NCI-H446 (cell line): ENCODE measurements around the gene CACNA2D3.
A peak's percentile ranks its signal among the peaks of the same experiment; 100 is the strongest.

Experiments
- DNase-seq, 2 experiments: peaks; one replicate each; lab custom pipeline; 2025; lab: John Stamatoyannopoulos, UW

Gene CACNA2D3

DNA sequence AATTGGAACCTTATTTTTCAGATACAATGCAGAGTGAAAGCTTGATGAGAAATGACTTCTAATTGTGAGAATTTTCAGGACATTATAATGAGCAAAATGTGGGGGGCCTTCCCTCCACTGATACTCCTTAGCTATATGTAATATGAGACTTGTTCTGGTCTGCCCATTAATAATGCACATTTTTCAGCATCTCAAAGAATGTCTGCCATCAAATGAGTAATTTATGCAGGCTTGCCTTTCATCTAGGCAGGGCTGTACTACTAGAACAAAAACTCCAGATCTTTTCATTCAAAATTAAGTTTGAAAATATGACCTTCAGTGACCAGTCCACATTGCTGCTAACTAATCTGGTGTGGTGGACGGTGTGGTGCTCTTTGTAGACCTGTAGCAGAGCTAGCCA is 678.1 kb downstream of the CACNA2D3 start:
- DNase-seq = no peak

DNA sequence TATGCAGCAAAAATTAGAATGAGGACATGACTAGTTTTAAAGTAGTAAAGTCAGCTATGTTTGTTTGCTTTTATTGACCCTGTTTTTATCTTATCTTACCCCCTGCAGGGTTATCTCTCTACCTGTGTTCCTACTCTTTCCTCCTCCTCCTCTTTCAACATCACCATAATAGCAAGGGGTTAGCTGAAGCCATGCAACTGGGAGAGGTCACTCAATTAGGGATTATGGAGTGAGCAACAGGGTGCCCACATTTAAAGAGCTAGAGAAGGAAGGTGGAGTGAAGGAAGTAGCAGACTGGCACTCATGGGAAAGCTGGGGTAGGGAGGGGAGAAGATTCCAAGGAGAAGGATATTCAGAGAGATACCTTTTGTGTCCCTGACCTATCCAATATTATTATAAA is 679.6 kb downstream of the CACNA2D3 start:
- no peak for DNase-seq

DNA sequence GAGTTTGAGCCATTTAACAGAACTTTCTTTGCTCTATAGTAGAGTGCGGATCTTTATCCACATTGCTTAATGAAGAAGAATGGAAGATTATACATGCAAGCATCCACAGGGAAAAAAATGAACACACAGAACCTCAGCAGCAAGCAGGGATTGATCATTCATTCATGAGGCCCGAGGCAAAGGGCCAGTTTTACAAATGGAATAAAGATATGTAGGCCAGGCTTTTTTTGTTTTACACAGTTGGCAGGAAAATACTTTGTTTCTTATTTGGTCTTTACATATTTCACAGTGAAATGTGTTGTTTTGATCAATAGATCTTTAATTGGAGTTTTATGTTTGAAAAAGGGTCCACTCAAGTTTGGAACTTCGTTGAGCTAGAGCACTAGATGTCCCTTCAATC is 688.0 kb downstream of the CACNA2D3 start:
- no peak for DNase-seq

DNA sequence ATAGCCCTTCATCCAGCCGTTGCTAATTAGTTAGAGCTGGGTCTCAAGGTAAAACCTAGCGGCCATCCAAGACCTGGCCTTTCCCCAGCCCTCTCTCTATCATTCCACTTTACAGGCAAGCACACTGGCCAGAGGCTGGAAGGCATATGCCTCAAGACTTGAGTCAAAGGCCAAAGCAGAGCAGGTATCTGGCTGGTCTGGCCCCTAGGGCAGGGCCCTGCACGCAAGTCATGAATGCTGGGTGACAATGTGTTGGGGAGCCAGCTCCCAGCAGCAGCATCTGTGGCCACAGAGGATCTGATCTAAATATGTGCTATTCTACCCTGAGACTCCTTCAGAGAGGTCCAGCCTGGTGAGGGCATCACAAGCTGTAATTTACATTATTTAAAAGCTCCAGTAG is 691.9 kb downstream of the CACNA2D3 start:
- DNase-seq = no peak

- no peak for DNase-seq
Observed at GRCh38 chr3:54817628-54818027, 695.3 kb downstream of the CACNA2D3 start.

DNA sequence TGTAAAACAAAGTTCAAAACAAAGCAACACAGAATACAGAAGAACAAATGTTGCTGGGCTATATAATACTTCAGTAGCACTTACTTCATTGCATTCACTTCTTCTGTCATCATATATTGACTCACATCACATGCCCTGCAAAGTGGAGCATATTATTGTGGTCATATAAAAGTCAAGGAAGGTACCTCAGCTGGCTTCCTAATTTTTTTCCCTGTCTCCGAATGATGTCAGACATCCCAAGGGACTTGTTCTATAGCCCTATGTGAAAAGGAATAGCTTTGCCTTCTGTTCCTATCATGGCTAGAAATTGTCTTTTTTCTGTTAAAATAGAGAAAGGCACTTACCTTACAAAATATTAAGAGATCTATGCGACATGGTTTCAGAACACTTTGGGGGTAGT is 696.1 kb downstream of the CACNA2D3 start:
- DNase-seq = no peak

- DNase-seq = no peak
Observed at GRCh38 chr3:54818942-54819341, 696.6 kb downstream of the CACNA2D3 start.

DNA sequence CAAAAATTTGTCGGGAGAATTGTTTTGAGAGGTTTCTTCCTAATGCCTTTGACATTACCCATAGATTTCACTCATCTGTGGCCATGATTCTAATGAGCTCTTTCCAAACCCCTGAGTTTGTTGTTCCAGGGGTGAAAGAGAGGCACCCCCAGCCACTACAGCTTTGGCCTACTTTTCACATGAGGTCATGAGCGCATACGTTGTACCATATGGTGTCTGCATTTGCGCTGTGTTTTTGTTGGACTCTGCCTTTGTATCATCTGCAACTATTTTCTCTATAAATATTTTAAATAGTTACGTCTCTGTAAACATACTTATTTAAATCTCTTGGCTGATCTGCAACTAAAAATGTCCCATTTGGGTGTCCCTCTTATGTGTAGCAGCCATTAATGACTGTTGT is 697.6 kb downstream of the CACNA2D3 start:
- DNase-seq = no peak

GRCh38 chr3:54822206-54822605 is 699.9 kb downstream of the CACNA2D3 start:
- no peak for DNase-seq

DNA sequence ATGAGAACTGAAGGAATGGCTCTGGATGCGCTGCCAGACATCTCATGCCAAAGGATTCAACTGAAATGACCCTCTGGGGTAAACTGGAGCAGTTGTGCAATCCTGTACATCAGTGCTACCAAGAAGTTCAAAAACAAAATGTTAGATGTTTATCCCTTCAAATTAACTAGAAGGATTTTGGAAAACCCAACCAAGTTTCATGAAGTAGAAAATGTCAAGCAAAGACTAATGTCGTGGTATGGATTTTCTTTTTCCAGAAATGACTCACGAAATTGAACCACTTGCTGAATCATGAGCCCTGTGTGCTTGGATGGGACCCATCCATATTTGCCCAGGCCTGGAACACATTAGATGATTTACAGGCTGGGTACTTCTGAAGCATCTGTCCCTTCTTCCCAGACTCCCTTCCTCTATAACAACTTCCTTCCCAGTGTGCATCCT is 703.9 kb downstream of the CACNA2D3 start:
- DNase-seq = no peak

DNA sequence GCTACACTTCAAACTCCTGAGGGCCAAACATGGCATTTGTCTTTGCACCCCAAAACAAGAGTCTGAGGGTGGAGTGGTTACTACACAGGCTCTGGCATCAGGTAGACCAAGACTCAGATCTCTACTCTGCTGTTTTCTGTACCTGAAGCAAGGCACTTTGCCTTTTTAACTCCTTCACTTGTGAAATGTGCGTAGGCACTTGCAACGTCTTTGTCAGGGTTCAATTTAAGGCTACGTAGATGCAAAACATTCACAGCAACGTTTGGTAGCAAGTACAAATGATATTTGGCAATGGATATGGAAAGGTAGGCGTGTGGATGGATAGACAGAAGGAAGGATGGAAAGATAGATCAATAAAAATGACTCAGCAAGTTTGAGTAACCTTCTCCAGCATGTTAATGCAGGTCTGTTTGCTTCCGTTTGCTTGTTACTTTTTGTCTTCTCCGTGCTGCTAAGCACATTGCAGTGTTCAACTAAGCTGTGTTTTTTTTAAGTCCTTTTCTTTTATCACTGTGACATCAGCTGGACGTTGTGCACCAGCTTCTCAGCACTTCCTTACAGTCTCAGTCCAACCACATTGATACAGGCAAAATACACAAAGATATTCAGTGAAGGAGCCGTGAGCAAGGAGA is 704.8 kb downstream of the CACNA2D3 start:
- DNase-seq = no peak

GRCh38 chr3:54827776-54828175 is 705.4 kb downstream of the CACNA2D3 start:
- no peak for DNase-seq

GRCh38 chr3:54830658-54831057 is 708.3 kb downstream of the CACNA2D3 start:
- peak in 1 of 2 experiments; percentile 21 for DNase-seq

DNA sequence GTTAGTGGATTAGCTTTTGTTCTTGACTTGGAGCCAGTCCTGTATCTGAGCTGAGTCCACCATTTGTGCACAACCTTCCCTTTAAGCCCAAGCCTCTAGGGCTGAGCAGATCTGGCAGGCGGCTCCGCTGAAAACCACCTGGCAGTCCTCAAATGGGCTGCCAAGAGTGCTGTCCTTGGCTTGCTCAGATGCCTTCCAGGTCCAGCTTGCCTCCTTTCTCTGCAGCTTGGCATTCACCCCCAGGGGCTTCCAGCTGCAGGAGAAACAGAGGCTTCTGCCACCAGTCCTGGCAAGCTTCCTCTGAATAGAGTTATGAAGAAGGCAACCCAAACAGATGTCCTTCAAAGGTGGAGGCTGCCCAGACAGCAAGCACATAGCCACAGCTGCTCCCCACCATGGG is 708.8 kb downstream of the CACNA2D3 start:
- peak in 1 of 2 experiments; percentile 72 for DNase-seq

GRCh38 chr3:54832876-54833275 is 710.5 kb downstream of the CACNA2D3 start:
- DNase-seq = no peak

GRCh38 chr3:54835701-54836100 is 713.3 kb downstream of the CACNA2D3 start:
- no peak for DNase-seq

DNA sequence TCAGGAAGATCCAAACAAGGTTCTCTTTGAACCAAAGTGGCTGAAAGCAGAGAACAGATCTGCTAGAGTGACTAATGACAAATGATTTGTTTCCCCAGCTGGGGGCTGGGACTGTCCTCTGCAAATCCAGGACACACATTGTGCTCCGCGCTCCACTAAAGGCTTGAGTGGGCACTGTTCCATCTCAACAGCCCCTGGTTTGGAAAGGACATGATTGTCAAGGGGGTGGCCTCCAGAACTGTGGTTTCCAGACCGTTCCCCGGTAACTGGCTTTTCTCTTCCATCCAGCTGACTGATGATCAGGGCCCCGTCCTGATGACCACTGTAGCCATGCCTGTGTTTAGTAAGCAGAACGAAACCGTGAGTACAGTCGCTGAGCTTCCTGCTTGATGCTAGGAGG is 714.5 kb downstream of the CACNA2D3 start:
- no peak for DNase-seq

GRCh38 chr3:54837964-54838363 is 715.6 kb downstream of the CACNA2D3 start:
- DNase-seq = no peak

DNA sequence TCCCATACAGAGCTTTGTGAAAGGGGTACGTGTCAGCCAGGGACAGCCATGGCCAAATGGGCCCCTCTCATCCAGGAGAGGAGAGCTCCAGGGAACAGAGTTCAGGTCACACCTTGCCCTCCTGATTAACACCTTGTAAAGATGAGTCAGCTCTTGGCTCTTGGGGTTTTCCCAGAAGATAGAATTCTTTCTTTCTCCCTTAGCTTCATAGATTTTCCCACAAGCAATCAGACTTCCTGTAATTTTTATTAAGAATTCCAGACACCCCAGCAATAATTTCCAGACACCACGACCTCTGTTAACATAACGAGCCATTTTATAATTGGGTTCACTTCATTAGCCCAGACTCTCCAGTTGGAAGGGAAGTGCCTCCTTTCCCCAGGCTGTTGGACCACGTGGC is 719.1 kb downstream of the CACNA2D3 start:
- DNase-seq = no peak

DNA sequence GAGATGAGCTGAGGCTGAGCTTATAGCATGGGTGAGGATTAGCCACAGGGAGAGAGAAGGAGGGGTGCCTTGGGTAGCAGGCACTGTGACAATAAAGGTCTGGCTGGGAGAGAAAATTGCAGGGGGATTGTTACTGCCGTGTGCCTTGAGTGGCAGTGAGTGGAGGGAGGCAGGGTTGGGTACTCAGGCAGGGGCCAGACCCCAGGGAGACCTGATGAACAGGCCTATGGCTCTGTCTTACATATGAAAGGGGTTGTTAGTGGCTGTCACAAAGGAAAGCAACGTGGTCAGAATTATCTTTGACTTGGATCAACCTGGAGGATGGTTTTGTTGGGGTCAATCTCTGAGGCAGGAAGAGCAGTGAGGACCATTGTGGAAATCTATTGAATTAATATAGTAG is 721.0 kb downstream of the CACNA2D3 start:
- DNase-seq = no peak

DNA sequence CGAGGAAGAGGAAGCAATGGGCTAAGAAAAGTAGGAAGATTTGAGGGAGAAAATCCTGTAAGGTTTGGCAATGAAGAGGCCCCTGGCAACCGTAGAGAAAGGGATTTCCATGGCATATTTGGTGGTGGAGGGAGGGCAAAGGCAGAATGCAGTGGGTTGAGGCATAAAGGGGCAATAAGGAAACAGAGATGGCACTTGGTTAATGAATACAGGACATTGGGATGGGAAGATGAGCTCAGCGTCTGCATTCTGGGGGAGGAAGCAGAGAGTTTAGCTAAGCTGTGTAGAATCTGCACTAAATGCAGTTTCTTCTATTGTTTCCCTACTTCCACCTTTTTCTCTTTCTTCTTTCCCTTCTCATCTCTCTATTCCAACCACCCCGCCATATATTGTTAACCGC is 721.9 kb downstream of the CACNA2D3 start:
- DNase-seq = no peak

DNA sequence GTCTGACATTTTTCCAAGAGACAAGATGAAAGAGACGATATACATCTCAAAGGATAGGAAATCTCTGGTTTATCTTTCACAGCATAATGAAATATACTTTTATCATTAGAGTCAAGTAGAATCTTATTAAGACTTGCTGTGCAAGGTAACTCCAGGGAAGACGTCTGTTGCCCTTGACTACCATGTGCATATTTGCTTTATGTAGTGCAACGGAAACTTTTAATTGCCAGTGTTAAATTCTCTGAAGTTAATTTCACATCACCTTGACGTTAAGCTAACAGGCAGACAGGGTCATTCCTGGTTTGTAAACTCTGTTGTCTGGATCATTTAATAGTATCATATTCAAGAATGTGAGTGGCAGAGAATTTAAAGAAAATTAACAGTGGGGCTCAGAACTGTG is 722.7 kb downstream of the CACNA2D3 start:
- DNase-seq = no peak

- no peak for DNase-seq
Observed at GRCh38 chr3:54845551-54845950, 723.2 kb downstream of the CACNA2D3 start.

- DNase-seq = no peak
Observed at GRCh38 chr3:54846119-54846518, 723.8 kb downstream of the CACNA2D3 start.

- DNase-seq = no peak
Observed at GRCh38 chr3:54847361-54847760, 725.0 kb downstream of the CACNA2D3 start.
